CD14-positive monocyte (primary cell): ENCODE results near the gene NEMF. TPM values are rescaled to one million over a fixed set of nuclear protein-coding genes. Genes with fewer than 3 reads are reported as not detected.

Experiments used
- DNase-seq, 3 donors: peaks; one replicate each; pipeline ENCODE4 v3.0.0-alpha.2; 2011 to 2022
- H2AFZ ChIP-seq: 2 replicates; pipeline ENCODE4 v1.6.0; 2012; ENCODE audit warnings: mild to moderate bottlenecking, low read depth, low read length, inconsistent platforms; ENCODE audit not compliant: insufficient read depth, poor library complexity, severe bottlenecking
- H3K27ac ChIP-seq, 2 donors: 1 replicate in 1 of 2; 2 replicates in 1 of 2; pipeline ENCODE4 v1.5.1; 2012 to 2013; ENCODE audit warnings: low read length in 2 of 2, control low read depth in 1 of 2, inconsistent platforms in 1 of 2, low read depth in 1 of 2, mild to moderate bottlenecking in 1 of 2
- H3K27me3 ChIP-seq, 2 donors: one replicate each; pipeline versions ENCODE4 v1.6.0 to v1.6.1; 2011 to 2013; ENCODE audit warnings: low read length in 2 of 2; ENCODE audit not compliant: control insufficient read depth in 2 of 2, insufficient read depth in 2 of 2
- H3K36me3 ChIP-seq, 2 donors: replicated peaks in 1 of 2; 1 replicate in 1 of 2; 2 replicates in 1 of 2; pipeline versions ENCODE4 v1.5.1 to v1.6.1; 2012 to 2013; ENCODE audit warnings: low read length in 2 of 2, control low read depth in 1 of 2, inconsistent platforms in 1 of 2, mild to moderate bottlenecking in 1 of 2; ENCODE audit not compliant: insufficient read depth in 2 of 2, control insufficient read depth in 1 of 2
- H3K4me1 ChIP-seq, 2 donors: 1 replicate in 1 of 2; 2 replicates in 1 of 2; pipeline versions ENCODE4 v1.5.1 to v1.6.1; 2012 to 2013; ENCODE audit warnings: low read length in 2 of 2, control low read depth in 1 of 2, inconsistent platforms in 1 of 2, mild to moderate bottlenecking in 1 of 2, moderate library complexity in 1 of 2; ENCODE audit not compliant: insufficient read depth in 2 of 2, control insufficient read depth in 1 of 2
- H3K4me2 ChIP-seq: replicated peaks from 2 replicates; pipeline ENCODE3; 2012; ENCODE audit warnings: low read length, moderate library complexity, mild to moderate bottlenecking; ENCODE audit not compliant: poor library complexity, severe bottlenecking; ENCODE audit errors: extremely low read depth
- H3K4me3 ChIP-seq, 3 experiments: fragments of 200-600 bp in 1 of 3; sonication (generic) in 1 of 3; replicated peaks in 1 of 3; 1 replicate in 2 of 3; 2 replicates in 1 of 3; pipeline ENCODE4 v1.5.1; 2011 to 2013; ENCODE audit warnings: low read length in 3 of 3, mild to moderate bottlenecking in 3 of 3, control low read depth in 2 of 3, low read depth in 2 of 3, inconsistent platforms in 1 of 3, moderate library complexity in 1 of 3
- H3K79me2 ChIP-seq: 2 replicates; pipeline ENCODE4 v1.6.0; 2012; ENCODE audit warnings: mild to moderate bottlenecking, control low read depth, inconsistent platforms, low read length, moderate library complexity; ENCODE audit not compliant: insufficient read depth
- H3K9ac ChIP-seq: 2 replicates; pipeline ENCODE4 v1.6.0; 2017; ENCODE audit warnings: low read length, mild to moderate bottlenecking; ENCODE audit not compliant: insufficient read depth, poor library complexity, severe bottlenecking
- H3K9me3 ChIP-seq, 2 donors: replicated peaks in 1 of 2; 1 replicate in 1 of 2; 2 replicates in 1 of 2; pipeline versions ENCODE4 v1.5.1 to v1.6.1; 2012 to 2013; ENCODE audit warnings: low read length in 2 of 2, control low read depth in 1 of 2; ENCODE audit not compliant: control insufficient read depth in 1 of 2, insufficient read depth in 1 of 2
- H4K20me1 ChIP-seq: 2 replicates; pipeline ENCODE4 v1.6.0; 2012; ENCODE audit warnings: mild to moderate bottlenecking, low read length, control low read depth, moderate library complexity; ENCODE audit not compliant: insufficient read depth
- H3K27ac Mint-ChIP-seq, 7 donors: one replicate each; pipeline ENCODE4 v1.8.0; 2020; ENCODE audit warnings: mild to moderate bottlenecking in 7 of 7, mixed read lengths in 7 of 7, moderate library complexity in 6 of 7, inconsistent platforms in 2 of 7
- H3K27me3 Mint-ChIP-seq, 3 donors: one replicate each; pipeline ENCODE4 v1.8.0; 2021 to 2022; ENCODE audit warnings: low read depth in 3 of 3, mild to moderate bottlenecking in 3 of 3, mixed read lengths in 3 of 3, moderate library complexity in 3 of 3, inconsistent platforms in 1 of 3
- H3K36me3 Mint-ChIP-seq, 2 donors: one replicate each; pipeline ENCODE4 v1.8.0; 2020; ENCODE audit warnings: mixed read lengths in 2 of 2, inconsistent platforms in 1 of 2, mild to moderate bottlenecking in 1 of 2
- H3K4me1 Mint-ChIP-seq: one replicate; pipeline ENCODE4 v1.8.0; 2020; ENCODE audit warnings: mild to moderate bottlenecking, mixed read lengths
- H3K4me3 Mint-ChIP-seq, 2 donors: one replicate each; pipeline ENCODE4 v1.8.0; 2020; ENCODE audit warnings: mild to moderate bottlenecking in 2 of 2, mixed read lengths in 2 of 2, moderate library complexity in 1 of 2
- H3K9me3 Mint-ChIP-seq, 7 donors: one replicate each; pipeline ENCODE4 v1.8.0; 2020 to 2022; ENCODE audit warnings: mixed read lengths in 7 of 7, mild to moderate bottlenecking in 6 of 7, moderate library complexity in 6 of 7, inconsistent platforms in 2 of 7
- CTCF ChIP-seq: fragments of 200-600 bp; IDR thresholded peaks from one replicate; pipeline ENCODE4 v1.8.0; 2022; ENCODE audit warnings: antibody characterized with exemption, mild to moderate bottlenecking
- WGBS: methylation state at CpG from one replicate; pipeline ENCODE4 v1.1.5; 2013; ENCODE audit warnings: missing lambda C conversion rate; ENCODE audit not compliant: insufficient coverage; 5-methylcytosine and 5-hydroxymethylcytosine counted together
- intact Hi-C, 2 donors: fragments of 100-400 bp; cut with micrococcal nuclease; formaldehyde crosslinking; loops; one replicate each; pipeline versions ENCODE4 v1.15.0 to v1.15.1; 2023
- polyA plus RNA-seq, 3 donors: library from polyadenylated mRNA; depleted of rRNA in 1 of 3; unstranded in 2 of 3; stranded (reverse) in 1 of 3; fragments of 300-500 nt in 2 of 3; fragments of >200 nt in 1 of 3; fragmentation: Illumina TruSeq in 2 of 3; gene quantifications; 1 replicate in 2 of 3; 2 replicates in 1 of 3; pipeline ENCODE4 v1.2.3, GENCODE V29; 2012 to 2021

Gene NEMF
- polyA plus RNA-seq, 3 donors = 18.3 to 27.6 (median 22.2) TPM

DNA sequence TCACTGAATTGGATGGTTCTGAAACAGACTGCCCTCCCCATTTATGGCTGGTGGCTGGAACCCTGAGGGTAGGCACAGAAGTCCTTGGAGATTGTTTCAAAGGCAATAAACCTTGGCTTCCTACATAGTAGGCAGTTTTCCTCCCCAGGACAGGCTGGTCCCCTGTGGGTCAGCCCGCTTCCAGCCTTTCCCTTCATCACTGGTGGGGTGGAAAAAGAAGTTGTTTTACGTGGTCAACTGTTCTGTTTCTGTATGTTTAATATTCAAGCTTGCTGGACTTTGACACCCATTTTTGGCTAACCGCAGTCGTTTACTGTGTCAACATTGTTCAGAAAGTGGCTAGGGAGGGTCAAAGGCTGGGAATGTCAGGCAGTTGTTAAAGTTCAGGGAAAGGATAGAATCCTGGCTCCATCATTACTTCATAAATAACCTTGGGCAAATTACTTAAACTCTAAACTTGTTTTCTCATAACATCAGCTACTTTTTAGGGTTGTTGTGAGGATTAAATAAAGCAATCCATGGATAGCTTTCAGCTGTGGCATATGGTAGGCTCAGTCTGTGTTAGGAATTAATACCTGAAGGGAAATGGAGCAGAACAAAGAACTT, 82.3 kb downstream of the NEMF start:
- no peak overlapping the region for H3K9ac ChIP-seq
- H3K4me3 ChIP-seq = no peak overlapping the region
- TF ChIP-seq CTCF = no peak
- Mint-ChIP-seq H3K27me3 (peaks cover 0 to 1% (median 0%) of the 10 kb centered on the region in 3 donors), H3K4me3 (no peak overlapping the region), H3K27ac (no peak overlapping the region), H3K36me3 (peaks cover 11 to 14% of the 10 kb centered on the region in 2 donors), H3K9me3 (no peaks in the 10 kb centered on the region), H3K4me1 (peaks cover 34% of the 10 kb centered on the region)
- DNase-seq = no peak
- no peak overlapping the region for H3K27ac ChIP-seq
- H4K20me1 ChIP-seq = no peaks in the 10 kb centered on the region
- peaks cover 13 to 17% of the 10 kb centered on the region in 2 donors for H3K36me3 ChIP-seq
- intact Hi-C loops = no loop called here
- peaks cover 21% of the 10 kb centered on the region for H3K79me2 ChIP-seq
- WGBS = no CpG with 5 or more reads among the region's 4 CpGs
- H2AFZ ChIP-seq = no peak overlapping the region
- no peaks in the 10 kb centered on the region for H3K27me3 ChIP-seq
- H3K4me1 ChIP-seq = peaks cover 18 to 20% of the 10 kb centered on the region in 2 donors
- H3K9me3 ChIP-seq = no peaks in the 10 kb centered on the region
- H3K4me2 ChIP-seq = no peak overlapping the region

DNA sequence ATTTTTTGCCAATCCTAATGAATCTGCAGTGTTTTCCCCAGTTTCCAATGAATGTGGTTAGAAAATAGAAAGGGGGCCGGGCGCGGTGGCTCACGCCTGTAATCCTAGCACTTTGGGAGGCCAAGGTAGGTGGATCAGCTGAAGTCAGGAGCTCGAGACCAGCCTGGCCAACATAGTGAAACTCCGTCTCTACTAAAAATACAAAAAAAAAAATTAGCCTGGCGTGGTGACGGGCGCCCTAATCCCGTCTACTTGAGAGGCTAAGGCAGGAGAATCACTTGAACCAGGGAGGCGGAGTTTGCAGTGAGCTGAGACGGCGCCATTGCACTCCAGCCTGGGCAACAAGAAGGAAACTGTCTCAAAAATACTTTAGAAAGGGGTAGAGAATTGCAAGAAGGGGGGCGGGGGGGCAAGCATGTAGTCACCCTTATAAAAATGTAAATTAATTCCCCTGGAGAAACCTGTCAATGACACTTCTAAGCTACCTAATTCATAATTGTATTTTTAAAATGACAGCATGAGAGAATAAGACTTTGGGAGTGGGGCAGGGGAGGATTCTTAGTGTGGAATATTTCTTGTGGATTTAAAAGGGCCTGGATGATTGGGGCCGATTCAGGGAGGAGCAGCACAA, 82.9 kb downstream of the NEMF start:
- no peaks in the 10 kb centered on the region for H3K27me3 ChIP-seq
- no peak for TF ChIP-seq CTCF
- H3K4me1 ChIP-seq = peaks cover 18 to 20% of the 10 kb centered on the region in 2 donors
- no peak for DNase-seq
- H3K9me3 Mint-ChIP-seq = no peaks in the 10 kb centered on the region
- H3K36me3 ChIP-seq = peaks cover 7 to 11% of the 10 kb centered on the region in 2 donors
- no CpG with 5 or more reads among the region's 15 CpGs for WGBS
- no peaks in the 10 kb centered on the region for H3K9me3 ChIP-seq
- no peaks in the 10 kb centered on the region for H4K20me1 ChIP-seq
- H3K4me2 ChIP-seq = peak overlapping the region; percentile 96
- H2AFZ ChIP-seq = peak overlapping the region; percentile 93
- H3K79me2 ChIP-seq = peaks cover 21% of the 10 kb centered on the region
- H3K36me3 Mint-ChIP-seq = peaks cover 6 to 8% of the 10 kb centered on the region in 2 donors
- no peak overlapping the region for H3K9ac ChIP-seq
- peaks cover 34% of the 10 kb centered on the region for H3K4me1 Mint-ChIP-seq
- peak overlapping the region in 1 of 3 experiments; percentile 87 for H3K4me3 ChIP-seq
- peak overlapping the region in 1 of 2 donors; percentile 98 for H3K4me3 Mint-ChIP-seq
- peaks cover 0 to 1% (median 0%) of the 10 kb centered on the region in 3 donors for H3K27me3 Mint-ChIP-seq
- H3K27ac Mint-ChIP-seq = peak overlapping the region in 3 of 7 donors; percentile 94 to 98 (median 95)
- intact Hi-C loops = loop anchor here (5.0 to 10.0 kb wide), 5 partner anchors 82 to 307 kb away; partner anchors contain the start of genes DNAAF2 (in 1 of the 2), MGAT2 (in 1 of the 2), POLE2 (in 1 of the 2) and RPL36AL (in 1 of the 2)
- no peak overlapping the region for H3K27ac ChIP-seq
